ENCODE data around the gene GUCA1C. TPM values are rescaled to one million over a fixed set of nuclear protein-coding genes. Genes with fewer than 3 reads are reported as not detected.

GUCA1C gene
- total RNA-seq, 3 donors from 2014 or later = not detected

- TF ChIP-seq POLR2A (IDR thresholded peaks at IDR 0.05) (no peak), CTCF (IDR thresholded peaks at IDR 0.05) (no peak), POLR2AphosphoS5 (IDR thresholded peaks at IDR 0.05) (no peak)
- no peaks in the 10 kb centered on the region for H3K36me3 ChIP-seq
- H3K27me3 ChIP-seq = no peaks in the 10 kb centered on the region
- no peak for DNase-seq (ENCODE audit: low spot score in 2 of 2)
- intact Hi-C loops (cut with DNase I; ENCODE audit: low total_unique reads) = no loop called here
- H3K4me1 ChIP-seq = no peaks in the 10 kb centered on the region
- H3K27ac ChIP-seq = no peak overlapping the region
- no peaks in the 10 kb centered on the region for H3K9me3 ChIP-seq
- no peak overlapping the region for H3K4me3 ChIP-seq
Measured at GRCh38 chr3:108882762-108883161, 70.9 kb downstream of the GUCA1C start.

DNA sequence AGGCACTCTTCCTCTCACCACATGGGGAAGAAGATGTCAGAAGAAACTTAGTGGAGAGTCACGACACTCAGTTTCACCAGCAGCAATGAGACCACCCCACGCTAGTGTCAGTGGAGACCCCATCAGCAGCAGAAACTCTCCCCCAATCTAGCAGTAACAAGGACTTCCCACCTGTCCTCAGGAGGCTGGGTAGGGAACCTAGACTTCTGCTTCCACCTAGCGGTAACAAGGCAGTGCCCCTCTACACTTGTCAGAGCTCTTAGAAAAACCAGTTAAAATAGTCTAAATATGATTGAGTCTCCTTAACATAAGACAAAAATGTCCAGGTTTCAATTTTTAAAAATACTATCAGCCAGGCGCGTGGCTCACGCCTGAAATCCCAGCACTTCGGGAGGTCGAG, 73.8 kb downstream of the GUCA1C start:
- intact Hi-C loops (cut with DNase I; ENCODE audit: low total_unique reads) = no loop called here
- Histone ChIP-seq H3K27ac (no peak overlapping the region), H3K9me3 (no peaks in the 10 kb centered on the region), H3K4me1 (no peaks in the 10 kb centered on the region), H3K27me3 (no peaks in the 10 kb centered on the region), H3K36me3 (no peaks in the 10 kb centered on the region), H3K4me3 (no peak overlapping the region)
- TF ChIP-seq POLR2AphosphoS5 (IDR thresholded peaks at IDR 0.05) (no peak), CTCF (IDR thresholded peaks at IDR 0.05) (no peak), POLR2A (IDR thresholded peaks at IDR 0.05) (no peak)
- no peak for DNase-seq (ENCODE audit: low spot score in 2 of 2)

- TF ChIP-seq POLR2AphosphoS5 (IDR thresholded peaks at IDR 0.05) = no peak
- TF ChIP-seq CTCF (IDR thresholded peaks at IDR 0.05) = no peak
- TF ChIP-seq POLR2A (IDR thresholded peaks at IDR 0.05) = no peak
- no peak for DNase-seq (ENCODE audit: low spot score in 2 of 2)
- intact Hi-C loops (cut with DNase I; ENCODE audit: low total_unique reads) = no loop called here
Measured at GRCh38 chr3:108877901-108878300, 75.8 kb downstream of the GUCA1C start.

DNA sequence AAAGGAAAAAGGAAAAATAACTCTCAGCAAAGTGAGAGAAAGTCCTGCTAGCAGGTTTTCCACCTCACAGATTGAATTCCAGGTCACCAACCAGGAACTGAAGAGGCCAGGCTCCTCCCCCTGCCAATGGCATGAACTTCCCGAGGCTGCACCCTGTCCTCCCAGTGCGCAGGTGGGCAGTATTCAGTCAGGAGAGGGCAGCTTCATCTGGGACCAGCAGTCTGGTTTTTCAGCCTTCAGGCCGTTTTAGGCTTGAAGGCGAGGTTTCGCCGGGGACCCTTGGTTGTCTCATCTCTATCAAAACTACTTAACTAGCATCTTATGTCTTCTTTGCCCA, 89.9 kb downstream of the GUCA1C start:
- TF ChIP-seq POLR2A (IDR thresholded peaks at IDR 0.05) = no peak
- TF ChIP-seq CTCF (IDR thresholded peaks at IDR 0.05) = no peak
- no peak for TF ChIP-seq POLR2AphosphoS5 (IDR thresholded peaks at IDR 0.05)
- H3K4me1 ChIP-seq = no peaks in the 10 kb centered on the region
- H3K4me3 ChIP-seq = no peak overlapping the region
- H3K9me3 ChIP-seq = no peaks in the 10 kb centered on the region
- no peaks in the 10 kb centered on the region for H3K36me3 ChIP-seq
- H3K27ac ChIP-seq = no peak overlapping the region
- DNase-seq (ENCODE audit: low spot score in 2 of 2) = no peak
- H3K27me3 ChIP-seq = no peaks in the 10 kb centered on the region
- intact Hi-C loops (cut with DNase I; ENCODE audit: low total_unique reads) = no loop called here

More at GRCh38 chr3:108877901-108878300, 75.8 kb downstream of the GUCA1C start:
- H3K9me3 ChIP-seq = no peaks in the 10 kb centered on the region
- no peaks in the 10 kb centered on the region for H3K27me3 ChIP-seq
- no peaks in the 10 kb centered on the region for H3K36me3 ChIP-seq
- H3K27ac ChIP-seq = no peak overlapping the region
- H3K4me3 ChIP-seq = no peak overlapping the region
- H3K4me1 ChIP-seq = no peaks in the 10 kb centered on the region

- TF ChIP-seq CTCF (IDR thresholded peaks at IDR 0.05) (no peak), POLR2AphosphoS5 (IDR thresholded peaks at IDR 0.05) (no peak), POLR2A (IDR thresholded peaks at IDR 0.05) (no peak)
- Histone ChIP-seq H3K36me3 (no peaks in the 10 kb centered on the region), H3K9me3 (no peaks in the 10 kb centered on the region), H3K4me3 (no peak overlapping the region), H3K27me3 (no peaks in the 10 kb centered on the region), H3K4me1 (no peaks in the 10 kb centered on the region), H3K27ac (no peak overlapping the region)
- DNase-seq (ENCODE audit: low spot score in 2 of 2) = no peak
- intact Hi-C loops (cut with DNase I; ENCODE audit: low total_unique reads) = no loop called here
Measured at GRCh38 chr3:108862865-108863798, 90.5 kb downstream of the GUCA1C start.
